ENCODE measurements around the gene C18orf54.
"Not testable (repeated sequence)": the region's sequence is repeated elsewhere in the genome, so short reads cannot be mapped to it uniquely, and the experiment has no call there.

The C18orf54 gene

DNA sequence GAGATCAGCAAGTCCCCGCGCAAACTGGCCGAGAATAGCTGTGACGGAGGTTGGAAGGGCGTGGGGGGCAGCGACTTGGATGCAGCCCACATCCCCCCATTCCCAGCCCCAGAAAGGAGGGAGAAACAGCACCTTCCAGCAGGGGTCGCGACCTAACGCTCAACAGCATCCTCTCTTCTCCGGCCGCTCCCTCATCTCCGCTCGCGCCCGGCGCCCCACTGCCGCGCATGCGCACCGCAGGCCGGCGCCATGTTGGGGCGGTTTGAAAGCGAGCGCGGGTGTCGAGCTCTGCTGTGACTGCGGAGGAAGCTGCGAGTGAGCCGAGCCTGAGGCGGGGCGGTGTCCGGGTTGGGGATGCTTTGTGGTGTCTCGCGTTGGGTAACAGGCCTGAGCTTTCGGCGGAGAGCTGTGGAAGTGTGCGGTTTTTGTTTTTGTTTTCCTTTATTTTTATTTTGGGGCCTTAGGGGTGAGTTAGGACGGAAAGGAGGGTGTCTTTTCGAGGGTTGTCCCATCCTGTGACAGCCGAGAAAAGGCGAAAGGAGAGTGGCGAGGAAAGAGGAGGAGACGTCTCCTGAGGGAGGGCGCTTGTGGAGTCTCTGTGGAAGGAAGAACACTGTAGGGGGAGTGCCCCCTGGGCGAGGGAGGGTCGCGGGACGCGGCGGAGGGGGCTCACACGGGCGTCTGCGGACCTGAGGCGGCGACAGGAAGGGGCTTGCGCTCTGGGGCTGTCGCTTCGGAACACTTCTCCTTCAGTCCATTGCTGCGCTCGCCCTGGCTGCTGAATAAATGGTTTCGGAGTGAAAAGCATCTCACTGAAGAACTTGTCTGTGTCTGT lies at the start of gene C18orf54, which contains the start of gene STARD6:
TSS of gene C18orf54 (plus strand) at position 247 of the 835 bp plus-strand sequence. CDS start 2,667 bp downstream, outside the sequence.
TSS of gene STARD6 (minus strand) at position 199 of the 835 bp plus-strand sequence. CDS start 3,285 bp downstream, outside the sequence.
- DNase-seq = peak; percentile 59

GRCh38 chr18:54309564-54309963 lies 48.1 kb upstream of the C18orf54 start:
- DNase-seq = not testable (repeated sequence)

DNA sequence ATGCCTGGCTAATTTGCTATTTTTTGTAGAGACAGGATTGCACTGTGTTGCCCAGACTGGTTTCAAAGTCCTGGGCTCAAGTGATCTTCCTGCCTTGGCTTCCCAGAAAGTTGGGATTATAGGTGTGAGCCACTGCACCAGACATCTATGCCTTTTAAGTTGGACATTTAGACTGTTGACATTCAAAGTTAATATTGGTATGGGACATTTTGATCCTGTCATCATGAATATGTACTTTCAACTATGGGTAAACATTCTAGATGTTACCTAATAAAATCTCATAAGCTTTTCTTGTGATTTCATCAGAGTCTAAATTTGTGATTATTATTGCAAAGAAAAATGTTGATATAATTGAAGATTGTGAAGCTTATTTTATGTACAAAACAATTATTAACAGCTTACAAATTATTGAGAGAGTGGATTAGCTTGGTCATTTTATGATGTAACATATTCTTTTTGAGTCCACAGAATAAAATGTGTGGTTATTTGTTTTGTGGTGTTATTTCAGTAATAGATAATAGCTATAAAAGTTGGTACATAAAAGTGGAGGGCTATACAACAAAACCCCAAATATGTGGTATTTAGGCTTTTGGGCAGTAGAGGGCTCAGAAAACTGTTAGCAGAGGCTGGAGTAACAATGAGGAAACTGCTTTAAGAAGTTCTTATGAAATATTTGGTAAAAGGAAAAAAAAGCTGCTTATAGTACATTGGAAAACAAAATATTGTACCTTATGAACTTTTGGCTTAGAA lies 41.5 kb upstream of the C18orf54 start:
- no peak for DNase-seq

DNA sequence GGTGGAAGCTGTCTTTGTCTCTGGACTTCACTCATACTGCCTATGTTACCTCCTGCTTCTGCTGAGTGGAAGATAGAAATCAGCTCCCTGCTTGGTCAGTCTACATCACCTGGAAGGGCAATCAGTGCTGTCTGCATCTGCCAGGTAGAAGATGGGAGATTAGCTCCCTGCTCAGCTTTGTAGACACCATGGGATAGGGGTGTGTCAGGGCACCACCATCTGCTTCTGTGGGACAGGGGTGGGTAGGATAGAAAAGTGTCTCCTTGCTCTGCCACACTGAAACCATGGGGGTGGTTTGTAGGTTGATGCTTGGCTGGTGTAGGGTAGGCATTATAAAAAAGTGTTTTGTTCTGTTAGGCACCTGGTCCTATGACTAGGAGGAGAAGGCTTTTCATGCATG lies 34.1 kb upstream of the C18orf54 start:
- no peak for DNase-seq

DNA sequence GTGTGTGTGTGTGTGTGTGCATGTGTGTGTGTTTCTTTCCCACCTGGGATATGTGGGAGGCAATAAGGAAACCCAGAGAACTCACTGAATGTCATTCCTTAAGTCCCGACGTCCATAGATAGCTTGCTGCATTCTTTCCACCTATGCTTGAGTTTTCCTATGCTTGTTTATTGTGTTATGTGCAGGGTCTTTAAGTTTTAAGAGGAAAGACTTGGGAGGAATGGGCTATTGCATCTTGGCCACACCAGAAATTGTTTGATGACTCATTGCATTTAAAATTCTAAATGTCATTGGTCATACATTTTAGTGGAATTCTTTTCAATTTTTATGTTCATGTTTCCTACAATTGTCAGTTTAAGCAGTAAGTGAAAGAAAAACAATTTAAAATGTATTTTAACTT lies 33.7 kb upstream of the C18orf54 start:
- DNase-seq = no peak

- no peak for DNase-seq
Measured at GRCh38 chr18:54327818-54328217, 29.9 kb upstream of the C18orf54 start.

DNA sequence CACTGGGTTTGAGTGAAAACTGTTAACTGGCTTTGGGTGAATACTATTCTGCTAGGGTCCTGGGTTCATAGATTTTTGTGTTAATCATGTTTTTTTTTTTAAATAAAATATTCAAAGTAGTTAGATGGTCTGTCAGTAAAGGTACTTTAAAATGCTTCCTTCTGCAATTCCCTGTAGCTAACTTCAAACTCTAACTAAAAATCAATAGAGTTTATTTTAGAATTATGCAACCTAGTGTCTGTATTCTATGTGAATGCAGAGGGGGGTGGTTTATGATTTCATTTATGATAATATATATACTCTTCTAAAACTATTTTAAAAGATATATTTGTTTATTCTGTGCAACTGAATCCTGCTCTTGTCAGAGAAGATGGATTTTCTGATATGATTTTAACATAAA lies 27.9 kb upstream of the C18orf54 start:
- no peak for DNase-seq

GRCh38 chr18:54330768-54331548 lies 26.7 kb upstream of the C18orf54 start:
- DNase-seq = no peak

GRCh38 chr18:54335638-54336173 lies 22.0 kb upstream of the C18orf54 start:
- DNase-seq = no peak

- no peak for DNase-seq
Measured at GRCh38 chr18:54338230-54338629, 19.5 kb upstream of the C18orf54 start.

GRCh38 chr18:54351186-54351585 lies 6.5 kb upstream of the C18orf54 start:
- DNase-seq = no peak

- no peak for DNase-seq
Measured at GRCh38 chr18:54357082-54357659, 535 bp upstream of the C18orf54 start.

DNA sequence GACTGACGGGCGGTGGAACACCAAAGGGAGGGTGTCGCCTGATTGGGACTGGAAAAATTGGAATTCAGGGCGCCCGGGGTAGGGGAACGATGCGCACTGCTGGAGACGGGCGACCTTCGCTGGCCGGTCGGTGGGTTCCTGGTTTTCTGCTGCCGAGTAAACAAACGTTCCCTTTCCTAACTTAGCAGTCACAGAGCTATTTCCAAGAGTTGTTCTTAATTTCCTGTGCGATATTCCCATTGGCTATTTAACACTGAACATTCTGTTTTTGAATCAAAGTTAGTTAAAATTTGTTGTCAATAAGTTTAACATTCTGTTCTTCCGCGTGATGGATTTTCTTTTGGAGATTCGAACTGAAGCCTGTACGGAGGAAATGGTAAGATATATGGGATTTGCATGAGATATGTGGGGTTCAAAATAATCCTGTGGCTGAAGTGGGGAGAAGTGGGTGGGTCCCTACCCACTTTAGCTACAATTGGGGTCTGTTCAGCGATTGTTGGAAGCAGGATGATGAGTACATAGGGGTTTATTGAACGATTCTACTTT lies 862 bp downstream of the C18orf54 start:
- DNase-seq = no peak

DNA sequence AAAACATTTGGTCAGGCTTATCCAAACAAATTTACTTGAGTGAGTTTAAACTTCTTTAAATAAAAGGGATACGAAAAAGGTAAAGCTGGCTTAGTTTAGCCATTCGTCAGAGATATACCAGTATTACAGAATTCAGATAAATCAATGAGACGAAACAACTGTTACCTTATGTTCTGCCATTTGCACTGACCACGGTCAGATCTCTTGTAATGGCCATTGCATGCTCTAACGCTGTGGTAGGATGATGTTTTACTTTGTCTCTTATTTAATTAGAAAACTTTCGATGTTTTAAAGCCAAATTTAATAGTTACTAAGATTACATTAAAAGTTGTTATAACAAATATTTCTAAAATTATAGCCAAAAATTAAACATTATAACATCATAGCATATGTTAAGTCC lies 1.5 kb downstream of the C18orf54 start:
- no peak for DNase-seq

DNA sequence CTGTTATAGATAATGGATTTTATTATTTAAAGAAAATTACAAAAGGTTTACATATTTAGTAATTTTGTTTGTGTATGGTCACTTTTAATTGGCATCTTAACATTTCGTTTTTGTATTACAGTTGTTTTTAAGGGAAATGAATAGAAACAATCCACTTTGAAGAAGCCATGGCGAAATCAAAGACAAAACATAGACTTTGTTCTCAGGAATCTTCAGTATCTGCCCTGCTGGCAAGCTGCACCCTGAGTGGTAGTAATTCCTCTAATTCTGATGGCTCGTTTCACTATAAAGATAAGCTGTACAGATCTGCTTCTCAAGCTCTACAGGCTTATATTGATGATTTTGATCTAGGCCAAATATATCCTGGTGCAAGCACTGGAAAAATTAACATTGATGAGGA lies 2.7 kb downstream of the C18orf54 start:
- DNase-seq = no peak

- DNase-seq = no peak
Measured at GRCh38 chr18:54378057-54378456, 20.4 kb downstream of the C18orf54 start.

- DNase-seq = no peak
Measured at GRCh38 chr18:54381640-54382039, 23.9 kb downstream of the C18orf54 start.

DNA sequence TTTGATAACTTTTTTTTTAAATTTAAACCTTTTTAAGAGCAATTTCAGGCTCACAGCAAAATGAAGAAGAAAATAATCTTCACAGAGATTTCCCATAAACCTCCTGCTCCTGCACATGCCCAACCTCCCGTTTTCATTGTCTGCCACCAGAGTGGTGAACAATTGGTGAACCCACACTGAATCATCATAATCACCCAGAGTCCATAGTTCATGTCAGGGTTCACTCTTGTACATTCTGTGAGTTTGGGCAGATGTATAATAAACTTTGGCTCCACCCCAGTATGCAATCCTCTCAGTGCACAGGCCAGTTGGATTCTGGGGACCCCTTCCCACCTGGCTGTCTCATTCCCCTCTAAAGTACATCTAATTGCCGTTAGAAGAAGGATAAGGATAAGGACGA lies 24.4 kb downstream of the C18orf54 start:
- no peak for DNase-seq

GRCh38 chr18:54382733-54383252 lies 25.1 kb downstream of the C18orf54 start:
- no peak for DNase-seq

- DNase-seq = no peak
Measured at GRCh38 chr18:54386043-54386442, 28.3 kb downstream of the C18orf54 start.

DNA sequence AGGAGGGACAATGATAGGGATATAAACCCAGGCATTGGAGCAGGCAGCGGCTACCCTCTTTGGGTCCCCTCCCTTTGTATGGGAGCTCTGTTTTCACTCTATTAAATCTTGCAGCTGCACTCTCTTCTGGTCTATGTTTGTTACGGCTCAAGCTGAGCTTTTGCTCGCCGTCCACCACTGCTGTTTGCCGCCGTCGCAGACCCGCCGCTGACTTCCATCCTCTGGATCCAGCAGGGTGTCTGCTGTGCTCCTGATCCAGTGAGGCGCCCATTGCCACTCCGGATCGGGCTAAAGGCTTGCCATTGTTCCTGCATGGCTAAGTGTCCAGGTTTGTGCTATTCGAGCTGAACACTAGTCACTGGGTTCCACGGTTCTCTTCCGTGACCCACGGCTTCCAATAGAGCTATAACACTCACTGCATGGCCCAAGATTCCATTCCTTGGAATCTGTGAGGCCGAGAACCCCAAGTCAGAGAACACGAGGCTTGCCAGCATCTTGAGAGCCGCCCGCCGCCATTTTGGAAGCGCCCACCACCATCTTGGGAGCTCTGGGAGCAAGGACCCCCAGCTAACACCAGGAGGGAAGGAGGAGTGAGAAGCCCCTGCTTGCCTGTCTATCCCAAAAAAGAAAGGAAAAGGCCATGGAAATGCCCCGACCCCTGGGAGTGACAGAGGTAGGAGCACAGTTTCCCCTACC lies 29.2 kb downstream of the C18orf54 start:
- not testable (repeated sequence) for DNase-seq
